H9 (cell line): ENCODE data around the gene HMCN1. TPM values are rescaled to one million over a fixed set of nuclear protein-coding genes. Genes with fewer than 3 reads are reported as not detected.

Experiments
- DNase-seq: peaks from one replicate; pipeline ENCODE4 v3.0.0-alpha.2; 2017
- H2AFZ ChIP-seq: one replicate; pipeline ENCODE4 v1.6.1; 2013; ENCODE audit warnings: mild to moderate bottlenecking, low read length, control low read depth, moderate library complexity
- H2AK5ac ChIP-seq: 2 replicates; pipeline ENCODE4 v1.6.1; 2013; ENCODE audit warnings: low read length, control low read depth, mixed read lengths; ENCODE audit not compliant: insufficient read length
- H2BK120ac ChIP-seq: one replicate; pipeline ENCODE4 v1.6.1; 2013; ENCODE audit warnings: low read depth, mild to moderate bottlenecking, low read length, control low read depth, inconsistent platforms; ENCODE audit not compliant: poor library complexity, severe bottlenecking
- H2BK12ac ChIP-seq: 2 replicates; pipeline ENCODE4 v1.6.1; 2013; ENCODE audit warnings: low read length, control low read depth, mixed read lengths, low read depth; ENCODE audit not compliant: insufficient read length
- H2BK15ac ChIP-seq: 2 replicates; pipeline ENCODE4 v1.6.1; 2013; ENCODE audit warnings: low read depth, low read length, control low read depth
- H2BK20ac ChIP-seq: one replicate; pipeline ENCODE4 v1.6.1; 2013; ENCODE audit warnings: low read depth, mild to moderate bottlenecking, low read length, control low read depth, inconsistent platforms; ENCODE audit not compliant: poor library complexity, severe bottlenecking
- H2BK5ac ChIP-seq: 2 replicates; pipeline ENCODE4 v1.6.1; 2013; ENCODE audit warnings: low read length, control low read depth, mixed read lengths; ENCODE audit not compliant: insufficient read length
- H3K14ac ChIP-seq: 2 replicates; pipeline ENCODE4 v1.6.1; 2013; ENCODE audit warnings: low read length, control low read depth; ENCODE audit not compliant: insufficient read depth
- H3K18ac ChIP-seq: 2 replicates; pipeline ENCODE4 v1.6.1; 2013; ENCODE audit warnings: low read depth, mild to moderate bottlenecking, mixed read lengths, low read length, control low read depth; ENCODE audit not compliant: insufficient read length
- H3K23ac ChIP-seq: 2 replicates; pipeline ENCODE4 v1.6.1; 2013; ENCODE audit warnings: low read length, control low read depth, mixed read lengths, low read depth; ENCODE audit not compliant: insufficient read length
- H3K23me2 ChIP-seq: 2 replicates; pipeline ENCODE4 v1.6.1; 2013; ENCODE audit warnings: low read depth, mild to moderate bottlenecking, mixed read lengths, low read length, control low read depth; ENCODE audit not compliant: insufficient read length, poor library complexity, severe bottlenecking
- H3K27ac ChIP-seq: 2 replicates; pipeline ENCODE4 v1.5.1; 2013; ENCODE audit warnings: low read length, control low read depth, mixed read lengths, low read depth; ENCODE audit not compliant: insufficient read length
- H3K27me3 ChIP-seq: 2 replicates; pipeline ENCODE4 v1.6.1; 2013; ENCODE audit warnings: low read length, control low read depth, inconsistent platforms; ENCODE audit not compliant: insufficient read depth
- H3K4ac ChIP-seq: 2 replicates; pipeline ENCODE4 v1.6.1; 2013; ENCODE audit warnings: low read depth, mild to moderate bottlenecking, control low read depth, inconsistent platforms, low read length, moderate library complexity
- H3K4me1 ChIP-seq: 2 replicates; pipeline ENCODE4 v1.6.1; 2013; ENCODE audit warnings: low read length, control low read depth, inconsistent platforms; ENCODE audit not compliant: insufficient read depth
- H3K4me2 ChIP-seq: 2 replicates; pipeline ENCODE4 v1.6.1; 2013; ENCODE audit warnings: low read length, control low read depth, mixed read lengths; ENCODE audit not compliant: insufficient read length, insufficient read depth
- H3K56ac ChIP-seq: 2 replicates; pipeline ENCODE4 v1.6.1; 2013; ENCODE audit warnings: low read depth, mild to moderate bottlenecking, mixed read lengths, low read length, control low read depth; ENCODE audit not compliant: insufficient read length
- H3K79me1 ChIP-seq: 2 replicates; pipeline ENCODE4 v1.6.1; 2013; ENCODE audit warnings: low read depth, mild to moderate bottlenecking, moderate library complexity, low read length, control low read depth, inconsistent platforms; ENCODE audit not compliant: insufficient read depth, poor library complexity, severe bottlenecking
- H3K79me2 ChIP-seq: 2 replicates; pipeline ENCODE4 v1.6.1; 2013; ENCODE audit warnings: low read length, control low read depth, inconsistent platforms; ENCODE audit not compliant: insufficient read depth
- H3K9ac ChIP-seq: 2 replicates; pipeline ENCODE4 v1.6.1; 2013; ENCODE audit warnings: low read length, control low read depth, mixed read lengths; ENCODE audit not compliant: insufficient read length; ENCODE audit errors: extremely low read depth
- H3K9me3 ChIP-seq: one replicate; pipeline ENCODE4 v1.6.1; 2013; ENCODE audit warnings: low read depth, low read length, inconsistent platforms; ENCODE audit not compliant: control insufficient read depth
- H3T11ph ChIP-seq: one replicate; pipeline ENCODE4 v1.6.1; 2013; ENCODE audit warnings: mild to moderate bottlenecking, low read length, control low read depth, inconsistent platforms
- H4K20me1 ChIP-seq: one replicate; pipeline ENCODE4 v1.6.1; 2013; ENCODE audit not compliant: control insufficient read depth, insufficient read length, insufficient read depth
- H4K5ac ChIP-seq: 2 replicates; pipeline ENCODE4 v1.6.1; 2013; ENCODE audit warnings: low read depth, mild to moderate bottlenecking, mixed read lengths, low read length, control low read depth; ENCODE audit not compliant: insufficient read length
- H4K8ac ChIP-seq: replicated peaks from 2 replicates; pipeline ENCODE4 v1.6.1; 2013; ENCODE audit warnings: low read length, control low read depth, mixed read lengths, low read depth; ENCODE audit not compliant: insufficient read length
- H4K91ac ChIP-seq: 2 replicates; pipeline ENCODE4 v1.6.1; 2013; ENCODE audit warnings: low read depth, mild to moderate bottlenecking, moderate library complexity, mixed read lengths, low read length, control low read depth; ENCODE audit not compliant: insufficient read length
- H3K27ac Mint-ChIP-seq, 3 experiments: 2 replicates in 2 of 3; 3 replicates in 1 of 3; pipeline ENCODE4 v1.8.0; 2020 to 2021; ENCODE audit warnings: mixed read lengths in 3 of 3, mild to moderate bottlenecking in 1 of 3, moderate library complexity in 1 of 3
- H3K27me3 Mint-ChIP-seq: 2 replicates; pipeline ENCODE4 v1.8.0; 2021; ENCODE audit warnings: low read depth, mild to moderate bottlenecking, moderate library complexity, mixed read lengths
- H3K36me3 Mint-ChIP-seq, 3 experiments: 2 replicates in 2 of 3; 3 replicates in 1 of 3; pipeline ENCODE4 v1.8.0; 2020 to 2021; ENCODE audit warnings: low read depth in 3 of 3, mixed read lengths in 3 of 3; ENCODE audit not compliant: insufficient read depth in 1 of 3
- H3K4me1 Mint-ChIP-seq, 2 experiments: 2 replicates each; pipeline ENCODE4 v1.8.0; 2020; ENCODE audit warnings: mixed read lengths in 2 of 2
- H3K4me3 Mint-ChIP-seq, 2 experiments: 2 replicates in 1 of 2; 3 replicates in 1 of 2; pipeline ENCODE4 v1.8.0; 2020 to 2021; ENCODE audit warnings: mild to moderate bottlenecking in 2 of 2, mixed read lengths in 2 of 2, moderate library complexity in 1 of 2
- H3K9me3 Mint-ChIP-seq, 2 experiments: 2 replicates in 1 of 2; 3 replicates in 1 of 2; pipeline ENCODE4 v1.8.0; 2020; ENCODE audit warnings: mild to moderate bottlenecking in 2 of 2, mixed read lengths in 2 of 2, moderate library complexity in 1 of 2
- CTCF ChIP-seq: fragments of 200-600 bp; sonication (generic); conservative IDR thresholded peaks from 3 replicates; pipeline ENCODE4 v1.8.0; 2021; ENCODE audit warnings: antibody characterized with exemption, mild to moderate bottlenecking
- total RNA-seq: library from RNA; stranded (reverse); gene quantifications from 2 replicates; pipeline ENCODE4 v1.2.1, GENCODE V29; 2021

Gene HMCN1
- total RNA-seq, 1 experiment from 2014 or later, result 3.3 TPM

DNA sequence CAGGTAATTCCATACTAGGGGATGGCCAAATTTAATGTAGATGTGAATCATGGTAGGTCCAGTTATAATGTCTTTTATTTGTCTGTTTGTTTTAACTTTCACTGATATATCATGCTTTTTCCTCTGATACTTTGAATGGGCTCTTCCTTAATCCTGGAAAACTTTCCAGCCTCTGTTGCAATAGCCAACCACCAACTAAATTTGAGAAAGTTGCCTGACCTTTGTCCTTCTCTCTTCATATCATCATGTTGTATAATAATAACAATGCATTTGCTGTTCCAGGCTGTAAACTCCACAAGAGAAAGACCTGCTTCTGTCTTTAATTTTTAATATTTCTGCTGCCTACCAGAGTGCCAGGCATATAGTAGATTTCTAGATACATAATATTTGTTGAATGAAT, 146.1 kb downstream of the HMCN1 start:
- no peaks in the 10 kb centered on the region for H3K9me3 Mint-ChIP-seq
- H3K4me1 ChIP-seq, result no peaks in the 10 kb centered on the region
- TF ChIP-seq CTCF, result no peak
- H3K27ac Mint-ChIP-seq, result no peak overlapping the region
- H3K27me3 Mint-ChIP-seq, result no peaks in the 10 kb centered on the region
- no peaks in the 10 kb centered on the region; a peak in 1 of 7 replicates for H3K36me3 Mint-ChIP-seq
- H3K4me2 ChIP-seq, result no peak overlapping the region
- H2BK12ac ChIP-seq, result no peak overlapping the region
- H3K23ac ChIP-seq, result no peak overlapping the region
- peaks cover 6 to 8% of the 10 kb centered on the region in 2 experiments; a peak in 2 of 4 replicates for H3K4me1 Mint-ChIP-seq
- no peak overlapping the region for H4K5ac ChIP-seq
- no peaks in the 10 kb centered on the region for H3K27me3 ChIP-seq
- H3K79me1 ChIP-seq, result no peaks in the 10 kb centered on the region
- no peak overlapping the region for H3K18ac ChIP-seq
- H2AK5ac ChIP-seq, result no peak overlapping the region
- H3T11ph ChIP-seq, result no peak overlapping the region
- no peak overlapping the region for H3K4ac ChIP-seq
- no peak overlapping the region for H2AFZ ChIP-seq
- H2BK20ac ChIP-seq, result no peak overlapping the region
- no peak overlapping the region for H2BK15ac ChIP-seq
- no peak overlapping the region for H2BK120ac ChIP-seq
- H4K91ac ChIP-seq, result no peak overlapping the region
- no peak overlapping the region for H3K4me3 Mint-ChIP-seq
- H3K9ac ChIP-seq, result no peak overlapping the region
- no peaks in the 10 kb centered on the region for H4K20me1 ChIP-seq
- H3K27ac ChIP-seq, result no peak overlapping the region
- no peak overlapping the region for H3K56ac ChIP-seq
- DNase-seq, result no peak
- H3K79me2 ChIP-seq, result no peaks in the 10 kb centered on the region
- no peaks in the 10 kb centered on the region for H3K23me2 ChIP-seq
- H4K8ac ChIP-seq, result no peak overlapping the region
- no peak overlapping the region for H2BK5ac ChIP-seq
- H3K14ac ChIP-seq, result no peak overlapping the region
- no peaks in the 10 kb centered on the region for H3K9me3 ChIP-seq
